Vagina (tissue), 2 donors: ENCODE results near the gene KNDC1. TPM values are rescaled to one million over a fixed set of nuclear protein-coding genes. Genes with fewer than 3 reads are reported as not detected.

ENCODE experiments used
- DNase-seq, 2 donors: peaks; one replicate each; pipeline ENCODE4 v3.0.0-alpha.2; 2017; ENCODE audit errors: extremely low spot score in 2 of 2
- H3K27ac ChIP-seq: fragments of 200-600 bp; sonication (generic); one replicate; pipeline ENCODE4 v1.5.1; 2019
- H3K27me3 ChIP-seq: fragments of 200-600 bp; sonication (generic); one replicate; pipeline ENCODE4 v1.5.1; 2019
- H3K36me3 ChIP-seq, 2 donors: fragments of 200-600 bp; sonication (generic); one replicate each; pipeline ENCODE4 v1.5.1; 2017 to 2019
- H3K4me1 ChIP-seq: fragments of 200-600 bp; sonication (generic); one replicate; pipeline ENCODE4 v1.5.1; 2019
- H3K4me3 ChIP-seq, 2 donors: fragments of 200-600 bp; sonication (generic); 1 replicate in 1 of 2; 2 replicates in 1 of 2; pipeline ENCODE4 v1.5.1; 2016 to 2019
- H3K9me3 ChIP-seq: fragments of 200-600 bp; sonication (generic); one replicate; pipeline ENCODE4 v1.5.1; 2019
- POLR2A ChIP-seq, 2 donors: fragments of 450-650 bp; IDR thresholded peaks; one replicate each; pipeline ENCODE4 v1.6.1; 2017; ENCODE audit warnings: antibody characterized with exemption in 2 of 2, mild to moderate bottlenecking in 2 of 2, moderate library complexity in 2 of 2
- POLR2AphosphoS5 ChIP-seq, 2 donors: sonication (generic); formaldehyde crosslinking; IDR thresholded peaks; one replicate each; pipeline ENCODE4 v1.9.0; 2017; ENCODE audit warnings: antibody characterized with exemption in 2 of 2, mild to moderate bottlenecking in 2 of 2, low read depth in 1 of 2; ENCODE audit not compliant: insufficient read depth in 1 of 2
- intact Hi-C: fragments of 100-400 bp; cut with DNase I; formaldehyde crosslinking; loops from one replicate; pipeline ENCODE4 v1.15.1; 2023
- total RNA-seq: library from RNA; depleted of rRNA; stranded (reverse); fragments of >200 nt; gene quantifications from one replicate; pipeline ENCODE4 v1.2.3, GENCODE V29; 2016
- TF ChIP-seq, protein P1 (sequence below), 3 experiments: fragments of 450-650 bp in 2 of 3; fragments of 200-600 bp in 1 of 3; sonication (generic) in 1 of 3; IDR thresholded peaks; one replicate each; pipeline ENCODE4 v1.5.1; 2017 to 2019; ENCODE audit warnings: antibody characterized with exemption in 3 of 3, mild to moderate bottlenecking in 2 of 3, moderate library complexity in 2 of 3

KNDC1 gene
- total RNA-seq, 1 donor from 2014 or later, result 3.4 TPM

DNA sequence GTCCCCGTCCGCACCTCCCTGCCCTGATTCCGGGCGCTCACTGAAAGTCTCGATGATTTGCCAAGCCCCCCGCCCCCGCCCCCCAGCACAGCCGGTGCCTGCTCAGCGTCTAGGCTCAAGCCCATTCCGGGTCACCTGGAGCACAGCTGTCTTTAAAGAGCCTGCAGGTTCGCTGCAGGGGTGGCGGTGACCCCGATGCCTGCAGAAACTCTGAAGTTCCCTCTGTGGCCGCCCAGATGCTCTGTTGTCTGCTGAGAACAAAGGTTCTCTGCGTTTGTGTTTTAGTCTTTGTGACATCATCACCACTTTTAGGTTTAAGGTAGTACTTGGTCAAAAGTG, 78.4 kb downstream of the KNDC1 start:
- intact Hi-C loops, result no loop called here
- peaks cover 18% of the 10 kb centered on the region for H3K27me3 ChIP-seq
- TF ChIP-seq, protein P1, sequence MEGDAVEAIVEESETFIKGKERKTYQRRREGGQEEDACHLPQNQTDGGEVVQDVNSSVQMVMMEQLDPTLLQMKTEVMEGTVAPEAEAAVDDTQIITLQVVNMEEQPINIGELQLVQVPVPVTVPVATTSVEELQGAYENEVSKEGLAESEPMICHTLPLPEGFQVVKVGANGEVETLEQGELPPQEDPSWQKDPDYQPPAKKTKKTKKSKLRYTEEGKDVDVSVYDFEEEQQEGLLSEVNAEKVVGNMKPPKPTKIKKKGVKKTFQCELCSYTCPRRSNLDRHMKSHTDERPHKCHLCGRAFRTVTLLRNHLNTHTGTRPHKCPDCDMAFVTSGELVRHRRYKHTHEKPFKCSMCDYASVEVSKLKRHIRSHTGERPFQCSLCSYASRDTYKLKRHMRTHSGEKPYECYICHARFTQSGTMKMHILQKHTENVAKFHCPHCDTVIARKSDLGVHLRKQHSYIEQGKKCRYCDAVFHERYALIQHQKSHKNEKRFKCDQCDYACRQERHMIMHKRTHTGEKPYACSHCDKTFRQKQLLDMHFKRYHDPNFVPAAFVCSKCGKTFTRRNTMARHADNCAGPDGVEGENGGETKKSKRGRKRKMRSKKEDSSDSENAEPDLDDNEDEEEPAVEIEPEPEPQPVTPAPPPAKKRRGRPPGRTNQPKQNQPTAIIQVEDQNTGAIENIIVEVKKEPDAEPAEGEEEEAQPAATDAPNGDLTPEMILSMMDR (IDR thresholded peaks at IDR 0.05), result no peak
- TF ChIP-seq POLR2A (IDR thresholded peaks at IDR 0.05) (no peak), POLR2AphosphoS5 (IDR thresholded peaks at IDR 0.05; ENCODE audit: insufficient read depth in 1 of 2, low read depth in 1 of 2) (no peak)
- DNase-seq, result no peak
- H3K27ac ChIP-seq, result no peak overlapping the region
- H3K36me3 ChIP-seq, result no peaks in the 10 kb centered on the region
- H3K9me3 ChIP-seq, result no peaks in the 10 kb centered on the region
- H3K4me3 ChIP-seq, result no peak overlapping the region
- peaks cover 29% of the 10 kb centered on the region for H3K4me1 ChIP-seq

DNA sequence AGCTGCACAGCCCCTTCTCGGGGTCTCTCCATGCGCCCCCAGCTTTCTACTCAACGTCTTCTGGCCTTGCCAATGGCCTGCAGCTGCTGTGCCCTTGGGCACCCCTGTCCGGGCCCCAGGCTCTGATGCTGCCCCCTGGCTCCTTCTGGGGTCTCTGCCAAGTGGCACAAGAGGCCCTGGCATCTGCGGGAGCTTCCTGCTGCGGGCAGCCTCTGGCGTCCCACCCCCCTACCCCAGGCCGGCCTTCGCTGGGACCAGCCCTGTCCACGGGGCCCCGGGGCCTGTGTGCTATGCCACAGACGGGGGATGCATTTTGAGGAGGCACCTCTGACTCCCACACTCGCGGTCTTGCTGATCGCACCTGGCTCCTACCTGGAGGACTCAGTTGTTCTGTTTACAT, 80.0 kb downstream of the KNDC1 start:
- TF ChIP-seq, protein P1 (IDR thresholded peaks at IDR 0.05), result no peak
- no peak for TF ChIP-seq POLR2AphosphoS5 (IDR thresholded peaks at IDR 0.05; ENCODE audit: insufficient read depth in 1 of 2, low read depth in 1 of 2)
- no peak for TF ChIP-seq POLR2A (IDR thresholded peaks at IDR 0.05)
- intact Hi-C loops, result no loop called here
- no peaks in the 10 kb centered on the region for H3K36me3 ChIP-seq
- no peak overlapping the region for H3K27ac ChIP-seq
- peaks cover 18% of the 10 kb centered on the region for H3K27me3 ChIP-seq
- no peak for DNase-seq
- peaks cover 29% of the 10 kb centered on the region for H3K4me1 ChIP-seq
- H3K9me3 ChIP-seq, result no peaks in the 10 kb centered on the region
- no peak overlapping the region for H3K4me3 ChIP-seq

DNA sequence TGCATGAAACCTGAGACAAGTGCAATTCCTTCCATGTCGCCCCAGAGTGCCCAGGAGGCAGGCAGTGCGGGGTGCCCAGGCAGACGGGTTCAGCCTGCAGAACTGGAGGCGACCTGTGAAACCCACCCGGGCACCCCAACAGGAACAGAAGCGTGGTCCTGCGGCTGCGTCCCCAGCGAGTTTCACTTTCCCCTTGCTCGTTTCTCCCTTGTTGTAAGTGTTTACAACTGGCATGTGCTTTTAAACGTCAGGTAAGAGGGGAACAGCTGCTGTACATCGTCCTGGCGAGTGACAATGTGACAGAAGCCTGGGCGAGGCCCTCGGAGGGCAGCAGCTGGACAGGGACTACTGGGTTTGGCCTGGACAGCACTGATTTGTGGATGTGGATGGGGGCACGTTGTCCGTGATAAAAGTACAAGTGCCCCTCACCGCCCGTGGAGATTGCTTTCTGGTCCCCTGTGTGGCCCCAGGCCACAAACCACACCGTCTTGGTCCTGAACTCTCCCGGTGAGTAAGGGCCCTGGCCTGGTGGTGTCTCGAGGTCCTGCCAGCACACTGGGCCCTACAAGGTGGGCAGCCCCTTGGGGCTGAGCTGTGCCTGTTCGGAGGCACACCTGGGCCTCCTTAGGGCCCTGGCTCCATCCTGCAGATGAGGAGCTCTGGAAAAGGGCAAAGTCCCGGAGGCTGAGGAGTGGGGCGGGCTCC, 81.6 kb downstream of the KNDC1 start:
- peaks cover 19% of the 10 kb centered on the region for H3K4me1 ChIP-seq
- intact Hi-C loops, result no loop called here

GRCh38 chr10:133242611-133243356, 82.8 kb downstream of the KNDC1 start:
- intact Hi-C loops, result no loop called here
- H3K27me3 ChIP-seq, result no peaks in the 10 kb centered on the region
- H3K36me3 ChIP-seq, result no peaks in the 10 kb centered on the region
- H3K4me3 ChIP-seq, result no peak overlapping the region
- H3K9me3 ChIP-seq, result no peaks in the 10 kb centered on the region
- no peak for DNase-seq
- H3K27ac ChIP-seq, result no peak overlapping the region
- TF ChIP-seq, protein P1 (IDR thresholded peaks at IDR 0.05), result no peak
- TF ChIP-seq POLR2AphosphoS5 (IDR thresholded peaks at IDR 0.05; ENCODE audit: insufficient read depth in 1 of 2, low read depth in 1 of 2) (no peak), POLR2A (IDR thresholded peaks at IDR 0.05) (no peak)
- peaks cover 10% of the 10 kb centered on the region for H3K4me1 ChIP-seq

More for the DNA sequence above, 81.6 kb downstream of the KNDC1 start:
- TF ChIP-seq POLR2A (IDR thresholded peaks at IDR 0.05) (no peak), POLR2AphosphoS5 (IDR thresholded peaks at IDR 0.05; ENCODE audit: insufficient read depth in 1 of 2, low read depth in 1 of 2) (no peak)
- TF ChIP-seq, protein P1 (IDR thresholded peaks at IDR 0.05), result no peak
- Histone ChIP-seq H3K9me3 (no peaks in the 10 kb centered on the region), H3K36me3 (no peaks in the 10 kb centered on the region), H3K27ac (no peak overlapping the region), H3K4me3 (no peak overlapping the region), H3K27me3 (peaks cover 7% of the 10 kb centered on the region)
- DNase-seq, result no peak

- TF ChIP-seq, protein P1 (IDR thresholded peaks at IDR 0.05), result no peak
- no peak for TF ChIP-seq POLR2A (IDR thresholded peaks at IDR 0.05)
- no peak for TF ChIP-seq POLR2AphosphoS5 (IDR thresholded peaks at IDR 0.05; ENCODE audit: insufficient read depth in 1 of 2, low read depth in 1 of 2)
- H3K27me3 ChIP-seq, result peaks cover 4% of the 10 kb centered on the region
Observed at GRCh38 chr10:133243593-133243992, 83.6 kb downstream of the KNDC1 start.

More at GRCh38 chr10:133243593-133243992, 83.6 kb downstream of the KNDC1 start:
- H3K4me3 ChIP-seq, result no peak overlapping the region
- H3K27ac ChIP-seq, result no peak overlapping the region
- no peaks in the 10 kb centered on the region for H3K9me3 ChIP-seq
- peaks cover 5% of the 10 kb centered on the region for H3K4me1 ChIP-seq
- intact Hi-C loops, result no loop called here
- no peaks in the 10 kb centered on the region for H3K36me3 ChIP-seq
- DNase-seq, result no peak
